HG03103 (cell line): ENCODE measurements around the gene ARCN1.

Experiments
- ATAC-seq: cut with Tn5 transposase; IDR thresholded peaks from one replicate; pipeline ENCODE4 v1.9.1; 2021; ENCODE audit warnings: low read depth; ENCODE audit not compliant: unreplicated experiment

ARCN1 gene

GRCh38 chr11:118619444-118620197 lies 47.4 kb downstream of the ARCN1 start:
- no peak for ATAC-seq

GRCh38 chr11:118620529-118621070 lies 48.4 kb downstream of the ARCN1 start:
- no peak for ATAC-seq

DNA sequence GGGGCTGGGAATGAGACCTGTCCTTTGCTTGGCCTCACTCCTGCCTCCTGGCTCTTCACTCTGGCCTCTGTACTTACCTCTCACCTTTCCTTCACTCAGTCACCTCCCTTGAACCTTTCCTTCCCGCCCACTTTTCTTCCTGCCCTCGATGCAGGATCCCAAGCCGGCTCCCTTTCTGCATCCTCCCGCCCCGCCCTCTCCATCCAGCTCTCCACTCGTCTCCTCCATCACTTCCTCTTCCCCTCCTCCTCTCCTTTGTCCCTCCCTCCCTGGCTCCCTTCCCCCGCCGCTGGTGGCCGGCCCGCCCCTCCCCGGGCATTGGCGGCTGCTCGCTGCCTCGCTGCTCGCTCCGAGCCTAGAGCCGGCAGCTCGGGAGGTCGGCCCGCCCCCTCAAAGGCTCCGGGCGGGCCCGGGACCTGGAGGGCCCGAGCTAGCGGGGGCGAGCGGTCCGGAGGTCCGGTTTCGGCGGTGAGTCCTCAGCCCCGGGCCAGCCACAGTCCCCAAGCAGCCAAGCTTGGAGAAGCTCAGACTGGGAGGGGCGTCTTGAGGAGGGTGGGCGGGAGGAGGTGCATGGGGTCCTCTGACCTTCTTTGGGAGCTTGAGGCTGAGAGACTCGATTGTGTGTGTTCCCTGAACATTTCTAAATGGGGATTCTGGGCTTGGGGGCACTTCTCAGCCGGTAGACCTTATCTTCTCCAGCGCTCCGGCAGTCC lies 49.0 kb downstream of the ARCN1 start:
- no peak for ATAC-seq

GRCh38 chr11:118621784-118622375 lies 49.7 kb downstream of the ARCN1 start:
- no peak for ATAC-seq

DNA sequence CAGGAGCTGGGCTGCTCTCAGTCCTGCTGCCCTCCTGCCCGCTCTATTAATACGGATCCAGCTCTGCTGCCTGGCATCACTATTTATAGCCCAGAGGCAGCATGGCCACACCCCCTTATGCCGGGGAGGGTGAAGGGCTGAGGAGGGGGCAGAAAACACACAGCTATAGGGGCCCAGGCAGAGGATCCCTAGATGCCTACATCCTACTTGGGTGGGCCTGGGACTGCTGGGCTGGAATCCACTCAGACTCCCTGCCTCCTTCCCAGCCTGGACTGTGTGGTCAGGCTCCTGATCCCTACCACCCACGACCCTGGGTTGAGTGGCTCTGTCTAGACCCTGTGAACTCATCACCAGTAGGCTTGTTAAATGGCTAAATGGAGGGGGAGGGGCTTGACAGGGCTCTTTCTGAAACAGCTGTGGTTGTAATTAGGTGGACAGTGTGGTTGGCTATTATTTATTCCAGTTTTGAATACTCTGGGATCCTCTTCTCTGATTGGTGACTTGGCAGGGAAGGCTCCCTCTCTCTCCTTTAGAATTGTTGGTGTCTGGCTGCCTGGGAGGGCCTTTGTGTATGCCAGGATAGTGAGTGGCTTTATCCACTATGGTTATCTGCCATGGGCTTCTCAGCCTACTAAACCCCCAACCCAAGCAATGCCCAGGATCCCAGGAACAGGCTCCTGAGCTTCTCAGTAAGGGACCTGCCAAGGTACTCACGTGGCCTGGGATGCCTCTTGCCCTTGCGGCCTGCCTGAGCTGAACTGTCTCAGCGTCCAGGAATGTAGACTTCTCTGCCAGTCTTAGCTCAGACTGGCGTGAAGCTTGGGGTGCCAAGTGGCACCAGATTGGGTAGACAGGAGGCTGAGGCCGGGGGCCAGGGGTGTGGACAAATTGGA lies 50.4 kb downstream of the ARCN1 start:
- no peak for ATAC-seq

DNA sequence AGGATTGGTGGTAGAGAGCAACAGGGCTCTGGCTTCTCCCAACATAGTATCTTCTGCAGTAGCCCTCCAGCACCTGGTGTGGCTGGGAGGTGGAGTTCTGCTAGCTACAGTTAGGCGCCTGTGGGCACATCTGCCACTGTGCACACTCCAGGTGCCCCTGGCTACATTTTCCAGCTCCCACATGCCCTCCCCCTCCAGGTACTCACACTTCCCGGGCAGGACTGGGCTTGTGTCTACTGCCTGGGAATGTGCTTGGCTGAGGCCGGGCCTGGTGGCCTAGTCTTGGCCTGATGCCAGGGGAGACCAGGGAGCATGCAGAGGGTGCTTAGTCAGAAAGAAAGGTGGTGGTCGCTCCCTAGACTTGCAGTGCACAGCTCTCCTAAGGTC lies 51.1 kb downstream of the ARCN1 start:
- ATAC-seq = no peak

DNA sequence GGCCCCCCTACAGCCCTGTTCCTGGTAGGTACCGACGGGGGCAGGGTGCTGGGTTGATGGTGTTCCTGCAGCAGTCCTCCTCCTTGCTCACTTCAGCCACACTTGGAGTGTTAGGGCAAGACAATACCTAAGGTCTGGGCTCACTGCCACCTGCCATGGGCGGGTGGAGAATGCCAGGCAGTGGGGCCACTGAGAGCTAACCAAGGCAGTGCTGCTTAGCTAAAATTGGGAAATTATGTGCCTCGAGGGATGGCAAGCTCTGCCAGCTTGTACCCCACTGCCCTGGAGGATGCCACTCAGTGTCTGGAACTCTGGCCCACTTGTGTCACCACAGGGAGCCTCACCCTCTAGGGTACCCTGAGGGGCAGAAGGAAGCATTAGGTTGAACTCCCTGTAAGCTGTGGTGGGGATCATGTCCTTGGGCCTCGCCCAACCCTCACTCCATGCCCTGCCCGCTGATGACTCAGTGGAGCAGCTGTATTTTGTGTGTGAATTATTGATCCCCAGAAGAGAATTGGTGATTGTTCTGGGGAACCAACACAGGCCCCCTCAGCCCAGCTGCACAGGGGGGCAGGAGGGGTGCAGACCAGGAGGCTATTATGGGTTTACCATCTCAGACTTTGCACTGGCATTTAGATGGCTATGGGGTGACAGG lies 53.0 kb downstream of the ARCN1 start:
- ATAC-seq = no peak

DNA sequence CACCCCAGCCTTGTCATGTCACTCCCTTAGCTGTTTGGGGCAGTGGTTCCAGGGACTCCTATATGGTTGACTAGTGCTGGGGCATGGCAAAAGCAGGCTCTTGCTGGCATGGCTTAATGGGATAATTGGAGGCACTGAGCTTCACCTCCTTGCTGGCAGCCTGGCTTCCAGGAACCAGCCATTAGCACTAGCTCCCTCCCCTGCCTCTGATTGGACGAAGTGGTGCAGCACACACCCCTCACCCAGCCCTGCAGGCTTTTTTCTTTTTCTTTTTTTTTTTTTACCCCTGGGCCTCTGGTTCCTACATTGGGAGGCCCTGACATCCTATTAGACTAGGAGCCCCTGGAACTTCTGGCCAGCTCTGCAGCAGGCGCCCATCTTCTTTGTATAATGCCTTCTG lies 53.8 kb downstream of the ARCN1 start:
- ATAC-seq = no peak

GRCh38 chr11:118627566-118627965 lies 55.4 kb downstream of the ARCN1 start:
- no peak for ATAC-seq

DNA sequence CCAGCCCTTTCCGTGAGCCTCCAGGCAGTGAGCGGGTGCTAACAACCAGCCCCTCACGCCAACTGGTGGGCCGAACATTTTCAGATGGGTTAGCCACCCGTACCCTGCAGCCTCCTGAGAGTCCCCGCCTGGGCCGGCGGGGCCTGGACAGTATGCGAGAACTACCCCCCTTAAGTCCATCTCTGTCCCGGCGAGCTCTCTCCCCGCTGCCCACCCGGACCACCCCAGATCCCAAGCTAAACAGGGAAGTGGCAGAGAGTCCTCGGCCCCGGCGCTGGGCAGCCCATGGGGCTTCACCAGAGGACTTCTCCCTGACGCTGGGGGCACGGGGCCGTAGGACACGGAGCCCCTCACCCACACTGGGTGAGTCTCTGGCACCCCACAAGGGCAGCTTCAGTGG lies 55.8 kb downstream of the ARCN1 start:
- ATAC-seq = no peak

- ATAC-seq = no peak
Observed at GRCh38 chr11:118628432-118628831, 56.2 kb downstream of the ARCN1 start.

GRCh38 chr11:118628861-118629549 lies 56.8 kb downstream of the ARCN1 start:
- ATAC-seq = no peak

- ATAC-seq = no peak
Observed at GRCh38 chr11:118629761-118630661, 57.8 kb downstream of the ARCN1 start.

- ATAC-seq = no peak
Observed at GRCh38 chr11:118631142-118631909, 59.1 kb downstream of the ARCN1 start.

DNA sequence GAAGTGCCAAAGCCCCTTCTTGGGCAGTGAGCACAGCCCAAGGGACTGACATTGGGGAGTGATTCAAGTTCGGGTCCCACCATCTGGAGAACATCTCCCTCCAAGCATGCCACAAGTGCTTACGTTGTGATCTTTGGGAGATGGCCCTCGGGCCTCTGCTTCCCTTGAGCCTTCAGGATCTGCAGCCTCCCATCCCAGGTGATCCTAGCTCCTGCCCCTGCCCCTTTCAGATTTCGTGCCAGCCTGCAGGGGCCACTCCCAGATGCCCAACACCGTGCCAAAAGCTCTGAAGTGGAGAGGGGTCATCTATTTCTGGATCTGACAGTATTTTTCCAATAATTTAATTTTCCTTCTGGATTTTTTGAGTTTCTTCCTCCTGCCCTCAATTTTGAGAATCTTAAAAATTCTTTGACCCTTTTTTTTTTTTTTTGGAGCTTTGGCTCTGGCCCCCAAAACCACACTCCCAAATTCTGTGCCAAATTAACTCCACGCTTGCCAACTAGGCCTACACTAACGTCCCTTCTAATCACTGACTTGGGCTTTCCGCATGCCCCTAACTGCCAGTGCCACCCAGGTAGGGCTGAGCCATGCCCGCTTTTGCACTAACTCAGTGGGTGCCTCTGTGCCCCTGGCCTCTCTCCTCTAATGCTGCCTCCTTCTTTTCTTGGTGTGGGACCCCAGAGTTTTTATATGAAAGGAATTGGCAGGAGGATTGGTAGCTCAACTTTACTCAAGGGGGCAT lies 60.5 kb downstream of the ARCN1 start:
- ATAC-seq = no peak

DNA sequence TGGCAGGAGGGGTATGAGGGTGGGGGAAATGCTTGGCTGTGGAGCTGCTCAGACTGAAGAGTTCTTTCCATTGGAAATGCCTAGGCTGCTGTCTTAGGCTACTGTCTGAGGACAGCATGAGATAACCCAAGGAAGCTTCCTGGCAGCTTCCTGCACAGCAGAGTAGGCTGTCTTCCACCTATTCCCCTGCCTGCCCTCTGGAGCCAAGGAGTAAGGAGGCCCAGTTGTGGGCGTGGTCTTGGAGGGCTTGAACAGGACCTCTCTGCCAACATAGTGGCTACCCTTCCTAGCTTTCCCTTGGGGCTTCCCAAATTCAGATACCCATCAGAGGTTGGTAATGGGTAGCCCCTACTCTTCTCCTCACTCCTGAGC lies 61.1 kb downstream of the ARCN1 start:
- ATAC-seq = no peak

DNA sequence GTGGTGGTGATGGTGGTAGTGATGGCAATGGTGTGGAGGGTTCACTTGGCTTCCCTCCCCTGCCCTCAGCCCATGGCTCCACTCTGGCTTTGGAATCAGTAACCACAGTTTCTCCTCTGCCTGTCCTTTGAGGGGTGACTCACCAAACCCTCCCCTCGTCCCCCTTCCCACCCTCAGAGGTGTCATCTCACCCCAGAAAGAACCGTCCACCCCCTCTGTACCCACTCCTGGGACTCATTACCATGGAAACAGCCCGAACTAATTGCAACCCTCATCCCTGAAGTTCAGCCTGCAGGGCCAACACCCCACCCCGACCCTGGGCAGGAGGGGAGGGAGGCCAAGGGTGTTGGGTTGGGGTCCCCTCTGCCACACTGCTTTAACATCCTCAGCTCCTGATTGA lies 61.8 kb downstream of the ARCN1 start:
- ATAC-seq = no peak
